HepG2 (cell line): ENCODE measurements around the gene TMX2. TPM values are rescaled to one million over a fixed set of nuclear protein-coding genes. Genes with fewer than 3 reads are reported as not detected.

Experiments used
- ATAC-seq: fragments of 200-7000 bp; cut with Tn5 transposase; 3 replicates; pipeline ENCODE4 v1.9.1; 2020; ENCODE audit warnings: mild to moderate bottlenecking, moderate library complexity
- BruUV-seq: library from RNA; stranded (reverse); fragments of 400-500 nt; replicated peaks from 2 replicates; lab custom pipeline; 2021; lab: Mats Ljungman, UMichigan
- CTCF ChIA-PET: fragments of 300-600 bp; formaldehyde crosslinking; extraction: SDS; loops from one replicate; lab custom pipeline; 2021; ENCODE audit warnings: low total read pairs, inconsistent platforms, low intra/inter-chr PET ratio; lab: Yijun Ruan, JAX
- POLR2A ChIA-PET: fragments of 350-600 bp; sonication (Branson Sonifier 250); formaldehyde crosslinking; loops from one replicate; lab custom pipeline; 2020; ENCODE audit warnings: antibody characterized with exemption, inconsistent platforms; lab: Yijun Ruan, JAX
- DNase-seq: peaks from one replicate; pipeline ENCODE4 v3.0.0-alpha.2; 2015; ENCODE audit warnings: low spot score
- FAIRE-seq: peaks from 3 replicates; lab custom pipeline; 2011; peaks lifted over from hg19 to GRCh38; lab: Jason Lieb, UNC
- H2AFZ ChIP-seq: one replicate; pipeline ENCODE4 v1.6.1; 2011; ENCODE audit warnings: low read length, inconsistent platforms
- H3K27ac ChIP-seq: fragments of 300-600 bp; 3 replicates; pipeline ENCODE4 v1.8.0; 2011; ENCODE audit warnings: mixed run types, mild to moderate bottlenecking, mixed read lengths, low read length, inconsistent platforms; ENCODE audit not compliant: insufficient read depth; ENCODE audit errors: extremely low read length
- H3K27me3 ChIP-seq, 2 experiments: fragments of 200-600 bp in 1 of 2; 2 replicates in 1 of 2; 3 replicates in 1 of 2; pipeline versions ENCODE4 v1.6.0 to v1.8.0; 2011; ENCODE audit warnings: low read length in 2 of 2, mild to moderate bottlenecking in 2 of 2, moderate library complexity in 2 of 2, inconsistent platforms in 1 of 2; ENCODE audit not compliant: insufficient read depth in 2 of 2, control insufficient read depth in 1 of 2
- H3K36me3 ChIP-seq, 2 experiments: fragments of 200-600 bp in 1 of 2; replicated peaks in 1 of 2; 2 replicates in 1 of 2; 3 replicates in 1 of 2; pipeline versions ENCODE4 v1.5.1 to v1.8.0; 2011; ENCODE audit warnings: low read length in 2 of 2, inconsistent platforms in 1 of 2; ENCODE audit not compliant: insufficient read depth in 2 of 2, control insufficient read depth in 1 of 2
- H3K4me1 ChIP-seq: 2 replicates; pipeline ENCODE4 v1.5.1; 2012; ENCODE audit warnings: low read length, inconsistent platforms; ENCODE audit not compliant: insufficient read depth
- H3K4me2 ChIP-seq: 2 replicates; pipeline ENCODE4 v1.6.0; 2011; ENCODE audit warnings: low read depth, low read length, inconsistent platforms
- H3K4me3 ChIP-seq, 3 experiments: fragments of 200-600 bp in 1 of 3; sonication (generic), shearing (Covaris generic) in 1 of 3; replicated peaks in 1 of 3; 2 replicates each; pipeline ENCODE4 v1.5.1; 2011 to 2016; ENCODE audit warnings: low read length in 3 of 3, inconsistent platforms in 2 of 3, low read depth in 2 of 3, mild to moderate bottlenecking in 2 of 3, control low read depth in 1 of 3, mixed read lengths in 1 of 3; ENCODE audit not compliant: insufficient read depth in 1 of 3
- H3K79me2 ChIP-seq: one replicate; pipeline ENCODE4 v1.6.1; 2011; ENCODE audit warnings: low read length, inconsistent platforms; ENCODE audit not compliant: insufficient read depth
- H3K9ac ChIP-seq: 2 replicates; pipeline ENCODE4 v1.6.0; 2011; ENCODE audit warnings: mild to moderate bottlenecking, low read depth, low read length, inconsistent platforms; ENCODE audit not compliant: insufficient read depth
- H3K9me3 ChIP-seq: 2 replicates; pipeline ENCODE4 v1.5.1; 2012; ENCODE audit warnings: mild to moderate bottlenecking, low read length
- H4K20me1 ChIP-seq: 2 replicates; pipeline ENCODE4 v1.6.0; 2011; ENCODE audit warnings: inconsistent platforms, mild to moderate bottlenecking, low read length, moderate library complexity; ENCODE audit not compliant: insufficient read depth
- AKAP8 ChIP-seq: sonication (generic); formaldehyde crosslinking; IDR thresholded peaks from 2 replicates; pipeline ENCODE4 v1.5.1; 2020; ENCODE audit warnings: mild to moderate bottlenecking, missing genetic modification reagents
- ATRX ChIP-seq: sonication (generic); formaldehyde crosslinking; IDR thresholded peaks from 2 replicates; pipeline ENCODE4 v1.4.0; 2020; ENCODE audit warnings: missing genetic modification reagents, borderline replicate concordance
- DMTF1 ChIP-seq: sonication (generic); formaldehyde crosslinking; IDR thresholded peaks from 2 replicates; pipeline ENCODE4 v1.4.0; 2020; ENCODE audit warnings: mild to moderate bottlenecking, missing genetic modification reagents
- PCBP1 ChIP-seq: fragments of 200-400 bp; formaldehyde crosslinking; IDR thresholded peaks from 2 replicates; pipeline ENCODE4 v1.6.1; 2017; ENCODE audit warnings: mild to moderate bottlenecking, low read depth, low read length, borderline replicate concordance
- POLR2AphosphoS5 ChIP-seq: IDR thresholded peaks from 2 replicates; pipeline ENCODE4 v1.6.1; 2012; ENCODE audit warnings: low read depth, low read length
- RERE ChIP-seq: IDR thresholded peaks from 2 replicates; pipeline ENCODE4 v1.6.1; 2016; ENCODE audit warnings: low read depth, missing genetic modification reagents, missing compliant biosample characterization
- TGIF2 ChIP-seq: IDR thresholded peaks from 2 replicates; pipeline ENCODE4 v1.6.1; 2016; ENCODE audit warnings: control low read depth, missing compliant biosample characterization
- U2AF2 ChIP-seq: fragments of 200-400 bp; formaldehyde crosslinking; IDR thresholded peaks from 2 replicates; pipeline ENCODE4 v1.6.1; 2017; ENCODE audit warnings: low read depth, mild to moderate bottlenecking, low read length
- ZBTB44 ChIP-seq: sonication (generic); formaldehyde crosslinking; IDR thresholded peaks from 2 replicates; pipeline ENCODE4 v1.4.0; 2020; ENCODE audit warnings: missing genetic modification reagents
- ZNF260 ChIP-seq: sonication (generic); formaldehyde crosslinking; IDR thresholded peaks from 2 replicates; pipeline ENCODE4 v1.4.0; 2020; ENCODE audit warnings: missing genetic modification reagents, low read depth, mild to moderate bottlenecking, borderline replicate concordance
- ZNF317 ChIP-seq: sonication (generic); formaldehyde crosslinking; IDR thresholded peaks from 2 replicates; pipeline ENCODE4 v1.5.0; 2020; ENCODE audit warnings: mild to moderate bottlenecking, missing genetic modification reagents
- ZNF44 ChIP-seq: sonication (generic); formaldehyde crosslinking; IDR thresholded peaks from 2 replicates; pipeline ENCODE4 v1.5.1; 2020; ENCODE audit warnings: mild to moderate bottlenecking, missing genetic modification reagents
- ZNF761 ChIP-seq: sonication (generic); formaldehyde crosslinking; conservative IDR thresholded peaks from 2 replicates; pipeline ENCODE4 v1.4.0; 2020; ENCODE audit warnings: mild to moderate bottlenecking, missing genetic modification reagents
- ZNF878 ChIP-seq: sonication (generic); formaldehyde crosslinking; IDR thresholded peaks from 2 replicates; pipeline ENCODE4 v1.8.1; 2023; ENCODE audit warnings: mild to moderate bottlenecking, missing genetic modification reagents, moderate library complexity
- in situ Hi-C: cut with HindIII; loops from 2 replicates; pipeline ENCODE4 v1.10.0; 2017; ENCODE audit warnings: low pct_unique_long_range_greater_than_20kb; ENCODE audit not compliant: extremely low pct_ligation_motif_present
- intact Hi-C: fragments of 100-400 bp; cut with micrococcal nuclease; formaldehyde crosslinking; loops from one replicate; pipeline ENCODE4 v1.10.0; 2022; ENCODE audit not compliant: unreplicated experiment
- polyA plus RNA-seq, 8 experiments: library from polyadenylated mRNA; depleted of rRNA in 3 of 8; stranded (reverse) in 7 of 8; unstranded in 1 of 8; fragments of >200 nt; fragmentation: Illumina TruSeq in 4 of 8; extraction: Trizol in 4 of 8; gene quantifications; 2 replicates each; pipeline versions ENCODE4 v1.2.1 to v1.2.3, GENCODE V29; 2011 to 2016; ENCODE audit warnings: low read depth in 4 of 8, missing spikeins in 1 of 8, mixed read lengths in 1 of 8; ENCODE audit not compliant: insufficient read depth in 1 of 8
- total RNA-seq, 5 experiments: library from RNA; depleted of rRNA; stranded (reverse); fragments of >200 nt; fragmentation: Illumina TruSeq; extraction: Trizol; gene quantifications; 2 replicates each; pipeline ENCODE4 v1.2.3, GENCODE V29; 2016; ENCODE audit warnings: low read depth in 1 of 5

TMX2 gene
- total and polyA plus RNA-seq, 2 of the 13 experiments (the other 11 are each of a cell fraction or from before 2014, with no cell fraction given): 84.5 to 129 TPM

DNA sequence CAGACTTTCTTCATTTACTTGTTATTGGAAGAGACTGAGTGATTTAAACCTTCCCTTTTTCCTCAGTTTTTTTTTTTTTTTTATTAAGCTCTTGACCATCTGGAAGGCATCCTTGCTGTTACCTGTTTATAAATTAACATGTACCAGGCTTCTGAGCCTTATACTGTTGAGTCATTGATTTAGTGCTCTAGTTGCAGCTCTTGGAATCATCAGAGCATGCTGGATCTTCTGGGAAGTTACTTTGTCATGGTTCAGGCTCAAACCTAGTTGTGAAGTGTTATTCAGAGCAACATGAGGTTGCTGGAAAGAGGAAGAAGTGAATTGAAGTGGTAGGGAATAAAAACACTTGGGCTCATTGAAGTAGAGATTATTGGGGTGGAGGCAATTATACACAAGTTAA lies 38.1 kb upstream of the TMX2 start:
- Histone ChIP-seq H3K27me3 (no peaks in the 10 kb centered on the region), H3K79me2 (peaks cover 62% of the 10 kb centered on the region), H3K4me1 (peaks cover 54% of the 10 kb centered on the region), H3K9ac (no peak overlapping the region), H3K4me2 (no peak overlapping the region), H4K20me1 (no peaks in the 10 kb centered on the region), H3K4me3 (no peak overlapping the region), H2AFZ (no peak overlapping the region), H3K27ac (no peak overlapping the region), H3K36me3 (peaks cover 11 to 50% of the 10 kb centered on the region in 2 experiments), H3K9me3 (no peaks in the 10 kb centered on the region)
- intact Hi-C loops (no loop called here), in situ Hi-C loops (loop anchor here (25.0 kb wide), 2 partner anchors 613 to 838 kb away; partner anchors contain the start of gene OR5B21)
- no TSS peak for BruUV-seq
- FAIRE-seq (no peak), DNase-seq (no peak), ATAC-seq (no peak)
- ChIA-PET CTCF (no interaction called here), POLR2A (no interaction called here)
- TF ChIP-seq ZNF260 (CRISPR knock-in tag) (no peak), TGIF2 (CRISPR knock-in tag) (no peak), AKAP8 (CRISPR knock-in tag) (no peak), ZNF878 (CRISPR knock-in tag) (no peak), ZNF761 (CRISPR knock-in tag) (no peak), DMTF1 (CRISPR knock-in tag) (no peak), ZBTB44 (CRISPR knock-in tag) (no peak), ZNF44 (CRISPR knock-in tag) (no peak), RERE (no peak), PCBP1 (no peak), POLR2AphosphoS5 (no peak), ZNF317 (CRISPR knock-in tag) (no peak), U2AF2 (no peak), ATRX (CRISPR knock-in tag) (no peak)
